Hepatocyte (in vitro differentiated cells): ENCODE data around the gene BANK1. TPM values are rescaled to one million over a fixed set of nuclear protein-coding genes. Genes with fewer than 3 reads are reported as not detected.

Experiments
- DNase-seq: peaks from one replicate; pipeline ENCODE4 v3.0.0-alpha.2; 2016; ENCODE audit warnings: low spot score
- H2AFZ ChIP-seq: fragments of 200-600 bp; sonication (generic); 2 replicates; pipeline ENCODE4 v1.6.0; 2016; ENCODE audit warnings: antibody characterized with exemption, mild to moderate bottlenecking
- H3K27ac ChIP-seq: fragments of 200-600 bp; sonication (generic); 2 replicates; pipeline ENCODE4 v1.5.1; 2016; ENCODE audit warnings: mild to moderate bottlenecking
- H3K27me3 ChIP-seq: fragments of 200-600 bp; sonication (generic); 2 replicates; pipeline ENCODE4 v1.6.1; 2016
- H3K36me3 ChIP-seq: fragments of 200-600 bp; sonication (generic); replicated peaks from 2 replicates; pipeline ENCODE4 v1.5.1; 2016; ENCODE audit warnings: low read depth; ENCODE audit not compliant: insufficient read depth
- H3K4me1 ChIP-seq: fragments of 200-600 bp; sonication (generic); 2 replicates; pipeline ENCODE4 v1.5.1; 2016; ENCODE audit warnings: mild to moderate bottlenecking, moderate library complexity; ENCODE audit not compliant: insufficient read depth
- H3K4me2 ChIP-seq: fragments of 200-600 bp; sonication (generic); 2 replicates; pipeline ENCODE4 v1.6.0; 2016
- H3K4me3 ChIP-seq: fragments of 200-600 bp; sonication (generic); 2 replicates; pipeline ENCODE4 v1.5.1; 2016; ENCODE audit warnings: mild to moderate bottlenecking
- H3K79me2 ChIP-seq: fragments of 200-600 bp; sonication (generic); 2 replicates; pipeline ENCODE4 v1.6.0; 2017; ENCODE audit warnings: mild to moderate bottlenecking
- H3K9me2 ChIP-seq: fragments of 200-600 bp; sonication (generic); replicated peaks from 2 replicates; pipeline ENCODE4 v1.6.0; 2017; ENCODE audit warnings: mild to moderate bottlenecking; ENCODE audit not compliant: insufficient read depth
- H3K9me3 ChIP-seq: fragments of 200-600 bp; sonication (generic); 2 replicates; pipeline ENCODE4 v1.5.1; 2016; ENCODE audit warnings: low read depth, mild to moderate bottlenecking
- H4K20me1 ChIP-seq: fragments of 200-600 bp; sonication (generic); 2 replicates; pipeline ENCODE4 v1.6.0; 2016; ENCODE audit warnings: mild to moderate bottlenecking; ENCODE audit not compliant: insufficient read depth, poor library complexity, severe bottlenecking
- EZH2 ChIP-seq: fragments of 200-600 bp; sonication (generic); IDR thresholded peaks from 2 replicates; pipeline ENCODE4 v1.6.1; 2016; ENCODE audit warnings: antibody characterized with exemption, mild to moderate bottlenecking, borderline replicate concordance
- EZH2phosphoT487 ChIP-seq: fragments of 200-600 bp; sonication (generic); IDR thresholded peaks from one replicate; pipeline ENCODE4 v1.6.1; 2018; ENCODE audit warnings: antibody characterized with exemption, mild to moderate bottlenecking, low read depth, moderate library complexity; ENCODE audit not compliant: unreplicated experiment, severe bottlenecking
- WGBS: methylation state at CpG from one replicate; pipeline ENCODE4 v1.1.6; 2016; ENCODE audit warnings: low lambda C conversion rate; ENCODE audit errors: missing lambda C conversion rate; 5-methylcytosine and 5-hydroxymethylcytosine counted together
- polyA plus RNA-seq: library from polyadenylated mRNA; unstranded; fragments of >200 nt; fragmentation: Nextera tagmentation; extraction: Ambion mirVana; gene quantifications from 2 replicates; pipeline ENCODE4 v1.2.1, GENCODE V29; 2016
- total RNA-seq: library from RNA; depleted of rRNA; stranded (reverse); fragments of >200 nt; gene quantifications from 2 replicates; pipeline ENCODE4 v1.2.3, GENCODE V29; 2014
- TF ChIP-seq, protein P1 (sequence below): fragments of 200-600 bp; sonication (generic); IDR thresholded peaks from 2 replicates; pipeline ENCODE4 v1.5.1; 2016; ENCODE audit warnings: antibody characterized with exemption, mild to moderate bottlenecking; ENCODE audit not compliant: poor library complexity

Gene BANK1
- total and polyA plus RNA-seq, 2 experiments from 2014 or later: 0.17 to 0.29 TPM

DNA sequence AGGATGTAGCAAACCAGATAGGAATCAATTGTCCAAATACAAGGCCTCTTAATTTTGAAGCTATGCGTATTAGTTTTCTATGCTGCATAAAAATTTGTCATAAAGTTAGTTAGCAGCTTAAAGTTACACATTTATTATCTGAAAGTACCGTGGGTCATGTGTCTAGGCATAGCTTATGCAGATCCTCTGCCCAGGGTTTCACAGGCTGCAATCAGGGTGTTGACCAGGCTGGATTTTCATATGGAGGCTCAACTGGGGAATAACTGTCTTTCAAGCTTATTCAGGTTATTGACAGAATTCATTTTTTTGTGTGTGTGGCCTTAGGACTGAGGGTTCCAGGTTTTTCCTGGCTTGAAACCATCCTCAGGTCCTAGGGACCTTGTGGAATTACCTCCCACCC, 289.7 kb downstream of the BANK1 start:
- H3K4me3 ChIP-seq: no peak overlapping the region
- H2AFZ ChIP-seq: no peak overlapping the region
- WGBS: 96% methylated on average over 2 of the region's 2 CpGs
- H3K4me1 ChIP-seq: no peaks in the 10 kb centered on the region
- H3K9me2 ChIP-seq: no peaks in the 10 kb centered on the region
- no peaks in the 10 kb centered on the region for H3K9me3 ChIP-seq
- no peaks in the 10 kb centered on the region for H3K36me3 ChIP-seq
- no peak overlapping the region for H3K4me2 ChIP-seq
- no peak for TF ChIP-seq EZH2
- TF ChIP-seq EZH2phosphoT487: no peak
- TF ChIP-seq, protein P1, sequence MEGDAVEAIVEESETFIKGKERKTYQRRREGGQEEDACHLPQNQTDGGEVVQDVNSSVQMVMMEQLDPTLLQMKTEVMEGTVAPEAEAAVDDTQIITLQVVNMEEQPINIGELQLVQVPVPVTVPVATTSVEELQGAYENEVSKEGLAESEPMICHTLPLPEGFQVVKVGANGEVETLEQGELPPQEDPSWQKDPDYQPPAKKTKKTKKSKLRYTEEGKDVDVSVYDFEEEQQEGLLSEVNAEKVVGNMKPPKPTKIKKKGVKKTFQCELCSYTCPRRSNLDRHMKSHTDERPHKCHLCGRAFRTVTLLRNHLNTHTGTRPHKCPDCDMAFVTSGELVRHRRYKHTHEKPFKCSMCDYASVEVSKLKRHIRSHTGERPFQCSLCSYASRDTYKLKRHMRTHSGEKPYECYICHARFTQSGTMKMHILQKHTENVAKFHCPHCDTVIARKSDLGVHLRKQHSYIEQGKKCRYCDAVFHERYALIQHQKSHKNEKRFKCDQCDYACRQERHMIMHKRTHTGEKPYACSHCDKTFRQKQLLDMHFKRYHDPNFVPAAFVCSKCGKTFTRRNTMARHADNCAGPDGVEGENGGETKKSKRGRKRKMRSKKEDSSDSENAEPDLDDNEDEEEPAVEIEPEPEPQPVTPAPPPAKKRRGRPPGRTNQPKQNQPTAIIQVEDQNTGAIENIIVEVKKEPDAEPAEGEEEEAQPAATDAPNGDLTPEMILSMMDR: no peak
- no peak for DNase-seq
- no peaks in the 10 kb centered on the region for H4K20me1 ChIP-seq
- H3K27me3 ChIP-seq: no peaks in the 10 kb centered on the region
- H3K27ac ChIP-seq: no peak overlapping the region
- no peaks in the 10 kb centered on the region for H3K79me2 ChIP-seq

DNA sequence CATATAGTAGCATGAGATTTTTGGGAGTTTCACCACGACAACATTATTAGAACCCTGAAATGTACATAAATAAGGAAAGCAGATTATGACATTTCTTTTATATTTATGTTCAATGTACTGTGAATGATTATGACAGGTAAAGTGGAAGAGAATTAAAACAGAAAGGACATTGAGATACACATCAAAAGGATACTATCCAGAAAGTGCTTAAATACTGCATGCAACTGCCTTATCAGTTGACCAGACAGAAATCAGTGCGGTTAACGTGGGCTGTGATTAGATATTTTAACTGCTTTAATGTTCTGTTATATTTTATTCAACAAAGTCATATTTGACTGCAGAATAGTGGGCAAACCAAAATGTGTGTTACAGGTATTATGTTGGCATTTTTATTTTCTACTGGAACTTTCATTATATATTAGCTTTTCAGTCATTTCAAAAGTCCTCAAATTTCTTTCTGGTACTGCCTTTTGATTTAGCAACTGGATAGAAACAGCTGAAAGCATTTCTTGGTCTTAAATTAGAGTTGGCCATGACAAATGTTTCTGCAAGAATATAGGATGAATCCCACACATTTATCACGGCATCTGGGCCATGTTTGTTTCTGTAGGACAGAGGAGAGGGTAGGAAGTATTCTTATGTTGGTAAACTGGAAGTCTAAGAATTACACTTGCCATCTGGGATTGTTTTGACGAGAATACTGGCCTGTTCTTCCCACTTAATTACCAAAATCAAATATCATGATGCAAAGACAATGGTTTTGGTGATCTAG, 299.5 kb downstream of the BANK1 start:
- no peak overlapping the region for H2AFZ ChIP-seq
- DNase-seq: no peak
- H4K20me1 ChIP-seq: no peaks in the 10 kb centered on the region
- WGBS: 69% methylated on average over 5 of the region's 5 CpGs
- H3K9me3 ChIP-seq: no peaks in the 10 kb centered on the region
- H3K4me2 ChIP-seq: no peak overlapping the region
- no peaks in the 10 kb centered on the region for H3K4me1 ChIP-seq
- H3K36me3 ChIP-seq: no peaks in the 10 kb centered on the region
- no peaks in the 10 kb centered on the region for H3K79me2 ChIP-seq
- H3K27ac ChIP-seq: no peak overlapping the region
- H3K4me3 ChIP-seq: no peak overlapping the region
- TF ChIP-seq EZH2phosphoT487 (no peak), EZH2 (no peak)
- TF ChIP-seq, protein P1: no peak
- H3K9me2 ChIP-seq: no peaks in the 10 kb centered on the region
- no peaks in the 10 kb centered on the region for H3K27me3 ChIP-seq

- Histone ChIP-seq H3K4me3 (no peak overlapping the region), H3K4me2 (no peak overlapping the region), H4K20me1 (no peaks in the 10 kb centered on the region), H2AFZ (no peak overlapping the region), H3K4me1 (no peaks in the 10 kb centered on the region), H3K36me3 (no peaks in the 10 kb centered on the region), H3K9me3 (no peaks in the 10 kb centered on the region), H3K9me2 (no peaks in the 10 kb centered on the region), H3K27ac (no peak overlapping the region), H3K27me3 (no peaks in the 10 kb centered on the region), H3K79me2 (no peaks in the 10 kb centered on the region)
- no peak for DNase-seq
- WGBS: 99% methylated on average over 3 of the region's 3 CpGs
- no peak for TF ChIP-seq EZH2
- TF ChIP-seq EZH2phosphoT487: no peak
- TF ChIP-seq, protein P1: no peak
Measured at GRCh38 chr4:102091656-102092055, 301.1 kb downstream of the BANK1 start.
